ENCODE measurements around the gene SLCO1A2. TPM values are rescaled to one million over a fixed set of nuclear protein-coding genes. Genes with fewer than 3 reads are reported as not detected.

Gene SLCO1A2
- total and polyA plus RNA-seq, 2 of the 13 experiments (the other 11 are each of a cell fraction or from before 2014, with no cell fraction given), result not detected

DNA sequence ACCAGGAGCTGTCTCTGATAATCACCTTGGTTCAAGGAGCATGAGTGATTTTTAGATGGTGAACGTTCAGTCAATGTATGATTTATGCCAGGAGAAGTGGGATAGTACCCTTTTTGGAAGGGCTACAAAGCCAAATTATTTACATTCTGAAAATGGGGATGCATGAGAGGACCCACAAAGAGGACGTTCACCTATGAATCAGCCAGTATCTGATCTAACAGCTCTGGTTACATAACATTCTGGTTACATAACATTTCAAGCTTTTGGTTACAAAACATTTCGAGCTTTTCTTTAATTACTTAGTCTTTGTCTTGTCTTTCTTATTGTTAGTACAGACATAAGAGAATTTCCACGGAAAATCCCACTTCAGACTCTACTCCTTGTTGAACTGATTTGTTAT, 68.8 kb downstream of the SLCO1A2 start (continued):
- TF ChIP-seq DMAP1 (CRISPR knock-in tag; IDR thresholded peaks at IDR 0.05) (no peak), KDM3A (CRISPR knock-in tag; IDR thresholded peaks at IDR 0.05; ENCODE audit: low read depth) (no peak), ZNF354B (CRISPR knock-in tag; IDR thresholded peaks at IDR 0.05) (no peak), ZNF12 (CRISPR knock-in tag; IDR thresholded peaks at IDR 0.05) (no peak), HDAC2 (CRISPR knock-in tag; IDR thresholded peaks at IDR 0.05) (no peak), ZNF121 (CRISPR knock-in tag; IDR thresholded peaks at IDR 0.05) (no peak), ZKSCAN8 (CRISPR knock-in tag; IDR thresholded peaks at IDR 0.05; ENCODE audit: borderline replicate concordance) (no peak), TBL1XR1 (IDR thresholded peaks at IDR 0.05; ENCODE audit: borderline replicate concordance, low read length, partially characterized antibody) (no peak), PRPF4 (IDR thresholded peaks at IDR 0.05; ENCODE audit: low read depth, low read length, poor library complexity, severe bottlenecking) (no peak), MAF1 (CRISPR knock-in tag; IDR thresholded peaks at IDR 0.05; ENCODE audit: borderline replicate concordance) (no peak)

- POLR2A ChIA-PET, result no interaction called here
- H3K9me3 ChIP-seq (ENCODE audit: low read length), result no peaks in the 10 kb centered on the region
- H3K4me1 ChIP-seq (ENCODE audit: insufficient read depth, low read length), result no peaks in the 10 kb centered on the region
- no peak overlapping the region for H3K9ac ChIP-seq (ENCODE audit: insufficient read depth, low read depth, low read length)
- DNase-seq (ENCODE audit: low spot score) (no peak), ATAC-seq (no peak), FAIRE-seq (no peak)
- no peaks in the 10 kb centered on the region for H3K79me2 ChIP-seq (ENCODE audit: insufficient read depth, low read length)
- H3K27me3 ChIP-seq (ENCODE audit: control insufficient read depth in 1 of 2, insufficient read depth in 2 of 2, low read length in 2 of 2), result no peaks in the 10 kb centered on the region
- no peak overlapping the region for H3K4me2 ChIP-seq (ENCODE audit: low read depth, low read length)
- H3K4me3 ChIP-seq (replicated peaks in 1 of 3; ENCODE audit: insufficient read depth in 1 of 3, low read depth in 2 of 3, low read length in 3 of 3), result no peak overlapping the region
- in situ Hi-C loops (cut with HindIII; ENCODE audit: extremely low pct_ligation_motif_present, low pct_unique_long_range_greater_than_20kb) (no loop called here), intact Hi-C loops (cut with micrococcal nuclease; ENCODE audit: unreplicated experiment) (no loop called here)
- no TSS peak for BruUV-seq (replicated peaks)
- H3K27ac ChIP-seq (ENCODE audit: extremely low read length, insufficient read depth, low read length), result no peak overlapping the region
- no peak overlapping the region for H2AFZ ChIP-seq (ENCODE audit: low read length)
- TF ChIP-seq MAFF (IDR thresholded peaks at IDR 0.05; ENCODE audit: low read depth, low read length) (peak; percentile 64), MTF1 (CRISPR knock-in tag; IDR thresholded peaks at IDR 0.05) (no peak), MAFK (conservative IDR thresholded peaks at IDR 0.05 in 1 of 2, IDR thresholded peaks at IDR 0.05 in 1 of 2; ENCODE audit: low read length in 2 of 2) (peak; percentile 72 to 77)
- CTCF ChIA-PET (ENCODE audit: low intra/inter-chr PET ratio, low total read pairs), result no interaction called here
- H3K36me3 ChIP-seq (replicated peaks in 1 of 2; ENCODE audit: control insufficient read depth in 1 of 2, insufficient read depth in 2 of 2, low read length in 2 of 2), result no peaks in the 10 kb centered on the region
- H4K20me1 ChIP-seq (ENCODE audit: insufficient read depth, low read length), result no peaks in the 10 kb centered on the region
Measured at GRCh38 chr12:21264232-21264631, 70.5 kb downstream of the SLCO1A2 start.
